ENCODE data around the gene GPC5.
"Not testable (repeated sequence)": the region's sequence is repeated elsewhere in the genome, so short reads cannot be mapped to it uniquely, and the experiment has no call there.

The GPC5 gene

GRCh38 chr13:92433963-92434362, 1035.5 kb downstream of the GPC5 start:
- DNase-seq (ENCODE audit: low spot score) (no peak), FAIRE-seq (no peak)

GRCh38 chr13:92436924-92437323, 1038.5 kb downstream of the GPC5 start:
- FAIRE-seq (no peak), DNase-seq (ENCODE audit: low spot score) (no peak)

- DNase-seq (ENCODE audit: low spot score) (no peak), FAIRE-seq (no peak)
Observed at GRCh38 chr13:92444244-92444643, 1045.8 kb downstream of the GPC5 start.

- DNase-seq (ENCODE audit: low spot score), result no peak
- no peak for FAIRE-seq
Observed at GRCh38 chr13:92451060-92451459, 1052.6 kb downstream of the GPC5 start.

GRCh38 chr13:92452840-92453239, 1054.4 kb downstream of the GPC5 start:
- FAIRE-seq (no peak), DNase-seq (ENCODE audit: low spot score) (no peak)

DNA sequence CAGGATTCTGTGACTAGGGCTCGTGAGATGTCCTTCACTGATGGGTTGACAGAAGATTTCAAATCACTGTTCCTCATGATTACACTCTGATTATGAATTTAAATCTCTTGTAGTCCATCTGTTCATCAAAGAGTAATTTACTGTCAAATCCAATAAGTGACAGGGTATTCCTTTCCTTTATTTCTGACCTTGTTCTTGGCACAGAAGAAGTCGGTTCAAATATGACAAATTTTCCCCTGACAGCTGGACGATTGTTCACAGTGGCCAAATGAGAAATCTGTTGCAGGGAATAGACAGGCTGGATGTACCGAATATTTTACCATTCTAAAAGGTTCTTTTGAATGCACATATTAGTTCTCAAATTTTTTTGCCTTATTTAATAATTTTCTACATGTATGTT, 1060.9 kb downstream of the GPC5 start:
- no peak for DNase-seq (ENCODE audit: low spot score)
- no peak for FAIRE-seq

- DNase-seq (ENCODE audit: low spot score) (no peak), FAIRE-seq (no peak)
Observed at GRCh38 chr13:92460479-92460878, 1062.1 kb downstream of the GPC5 start.

GRCh38 chr13:92461402-92461801, 1063.0 kb downstream of the GPC5 start:
- FAIRE-seq (no peak), DNase-seq (ENCODE audit: low spot score) (no peak)

GRCh38 chr13:92461831-92462230, 1063.4 kb downstream of the GPC5 start:
- FAIRE-seq, result no peak

GRCh38 chr13:92463134-92463533, 1064.7 kb downstream of the GPC5 start:
- FAIRE-seq (no peak), DNase-seq (ENCODE audit: low spot score) (no peak)

More at GRCh38 chr13:92461831-92462230, 1063.4 kb downstream of the GPC5 start:
- DNase-seq (ENCODE audit: low spot score), result no peak

DNA sequence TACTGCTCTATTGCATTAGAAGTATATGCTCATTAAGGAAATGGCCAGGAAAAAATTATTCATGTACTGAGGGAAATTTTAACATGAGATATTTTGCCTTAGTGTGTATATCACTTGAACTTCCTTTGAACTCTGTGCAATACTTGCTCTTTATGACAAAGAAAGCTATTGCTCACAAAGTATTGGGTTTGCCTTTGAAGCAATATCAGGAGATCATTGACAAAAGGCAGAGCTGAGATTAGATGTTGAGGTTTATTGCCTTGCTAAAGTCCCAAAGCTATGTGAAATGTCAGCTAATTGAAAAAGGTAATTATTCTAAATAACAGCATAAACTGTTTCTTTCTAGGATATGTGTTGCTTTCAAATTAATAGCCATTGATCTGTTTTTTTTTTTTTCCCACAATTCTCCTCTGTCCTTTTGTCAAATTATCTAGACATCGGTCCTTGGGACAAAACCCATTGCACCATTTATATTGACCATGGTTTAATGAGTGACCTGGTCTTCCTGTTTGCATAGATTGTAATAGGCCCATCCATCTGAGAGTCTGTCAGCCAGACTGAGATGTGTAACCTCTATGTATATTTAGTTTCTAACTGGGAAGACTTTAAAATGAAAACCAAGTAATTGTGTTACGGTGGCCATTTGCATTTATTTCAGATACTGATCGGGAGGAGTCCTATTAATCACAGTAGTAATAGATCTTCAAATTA, 1075.5 kb downstream of the GPC5 start:
- FAIRE-seq (no peak), DNase-seq (ENCODE audit: low spot score) (no peak)

DNA sequence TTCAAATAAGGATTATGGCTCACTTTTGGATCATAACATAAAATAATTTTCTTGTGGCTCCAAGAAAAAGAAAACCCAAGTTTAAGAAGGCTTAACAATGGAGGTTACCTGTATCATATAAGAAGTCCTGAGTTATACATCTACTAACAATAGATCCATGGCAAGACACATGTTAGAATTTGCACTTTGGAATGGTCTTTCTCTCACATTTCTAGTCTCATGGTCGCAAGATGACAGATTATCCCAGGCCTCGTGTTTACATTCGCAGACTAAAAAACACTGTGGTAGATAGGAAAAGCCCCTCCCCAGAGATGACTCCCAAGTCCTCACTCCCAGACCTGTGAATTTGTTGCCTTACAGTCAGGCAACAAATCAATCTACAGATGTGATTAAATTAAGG, 1082.0 kb downstream of the GPC5 start:
- DNase-seq (ENCODE audit: low spot score) (no peak), FAIRE-seq (no peak)

- not testable (repeated sequence) for FAIRE-seq; DNase-seq (ENCODE audit: low spot score)
Observed at GRCh38 chr13:92482790-92483189, 1084.4 kb downstream of the GPC5 start.

DNA sequence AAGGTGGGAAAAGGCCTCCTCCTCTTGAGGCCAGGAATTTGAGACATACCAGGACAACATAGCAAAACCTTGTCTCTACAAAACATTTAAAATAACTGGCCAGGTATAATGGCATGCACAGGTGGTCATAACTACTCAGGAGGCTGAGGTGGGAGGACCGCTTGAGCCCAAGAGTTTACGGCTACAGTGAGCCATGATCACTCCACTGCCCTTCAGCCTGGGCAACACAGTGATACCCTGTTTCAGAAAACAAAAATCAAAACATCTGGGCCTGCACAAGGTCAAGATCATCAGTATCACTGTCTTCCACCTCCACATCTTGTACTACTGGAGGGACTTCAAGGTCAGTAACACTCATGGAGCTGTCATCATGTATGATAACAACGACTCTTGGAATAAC, 1085.5 kb downstream of the GPC5 start:
- DNase-seq (ENCODE audit: low spot score) (no peak), FAIRE-seq (no peak)

GRCh38 chr13:92487238-92487637, 1088.8 kb downstream of the GPC5 start:
- DNase-seq (ENCODE audit: low spot score) (no peak), FAIRE-seq (no peak)

DNA sequence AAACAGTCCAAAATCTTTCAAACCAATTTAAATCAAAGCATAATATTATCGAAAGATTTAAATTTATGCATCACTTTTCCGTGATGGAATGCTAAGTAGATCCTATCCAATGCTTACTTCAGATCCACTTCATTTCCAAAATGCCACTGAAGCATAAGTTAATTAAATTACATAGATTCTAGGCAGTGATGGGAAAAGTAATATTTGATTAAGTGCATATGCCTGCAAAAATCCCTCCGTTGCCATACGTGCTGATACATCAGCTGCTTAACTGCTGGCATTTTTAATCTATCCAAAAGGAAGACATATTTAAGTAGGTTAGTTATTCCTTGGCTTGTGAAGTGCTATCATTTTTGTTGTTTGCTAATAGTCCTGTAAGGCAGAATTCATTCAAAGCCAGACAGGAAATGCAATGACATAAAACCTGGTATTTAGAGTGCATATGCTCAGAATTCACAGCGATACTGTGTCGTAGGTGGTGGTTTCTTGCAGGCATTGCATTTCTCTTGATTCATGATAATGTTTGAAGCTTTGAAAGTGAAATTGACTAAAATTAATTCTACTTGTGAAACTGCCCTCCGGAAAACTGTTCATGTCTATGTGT, 1089.9 kb downstream of the GPC5 start:
- no peak for DNase-seq (ENCODE audit: low spot score)
- no peak for FAIRE-seq

DNA sequence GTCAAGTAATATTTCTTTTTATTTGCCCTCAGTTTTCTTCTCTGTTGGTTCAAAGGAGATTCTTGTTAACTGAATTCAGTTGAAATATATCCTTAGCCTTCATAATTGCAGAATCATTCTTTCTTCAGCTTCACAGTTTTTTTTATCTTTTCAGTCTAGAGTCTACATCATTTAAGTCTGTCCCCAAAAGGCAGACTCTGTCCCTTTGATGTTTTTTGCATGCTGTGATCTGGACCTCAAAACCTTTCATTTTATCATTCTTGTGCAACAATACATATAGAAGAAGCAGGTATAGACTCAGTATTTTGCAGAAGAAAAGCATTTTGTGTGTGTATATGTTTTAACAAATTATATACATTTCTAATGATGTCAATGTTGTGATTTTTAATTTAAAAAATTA, 1093.4 kb downstream of the GPC5 start:
- DNase-seq (ENCODE audit: low spot score), result no peak
- no peak for FAIRE-seq

GRCh38 chr13:92494915-92495314, 1096.5 kb downstream of the GPC5 start:
- DNase-seq (ENCODE audit: low spot score) (no peak), FAIRE-seq (no peak)

DNA sequence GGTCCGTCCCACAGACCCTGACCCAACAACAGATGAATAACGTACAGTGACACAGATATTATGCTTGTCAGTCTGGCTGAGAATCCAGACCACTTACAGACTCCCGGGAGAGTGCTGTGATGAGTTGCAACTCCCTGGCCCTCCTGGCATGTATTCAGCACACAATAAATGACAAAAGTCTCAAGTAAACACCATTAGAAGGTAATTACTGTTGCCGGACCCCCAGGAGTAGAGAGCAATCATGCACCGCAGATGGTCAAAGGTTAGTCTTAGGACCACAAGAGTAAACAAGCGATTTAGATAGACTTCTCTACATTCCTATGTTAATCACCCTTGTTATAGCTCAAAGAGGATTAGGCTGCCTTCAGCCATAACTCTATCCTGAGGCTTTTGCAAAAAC, 1101.8 kb downstream of the GPC5 start:
- FAIRE-seq, result no peak
- no peak for DNase-seq (ENCODE audit: low spot score)

- DNase-seq (ENCODE audit: low spot score), result no peak
- FAIRE-seq, result no peak
Observed at GRCh38 chr13:92510416-92510815, 1112.0 kb downstream of the GPC5 start.

DNA sequence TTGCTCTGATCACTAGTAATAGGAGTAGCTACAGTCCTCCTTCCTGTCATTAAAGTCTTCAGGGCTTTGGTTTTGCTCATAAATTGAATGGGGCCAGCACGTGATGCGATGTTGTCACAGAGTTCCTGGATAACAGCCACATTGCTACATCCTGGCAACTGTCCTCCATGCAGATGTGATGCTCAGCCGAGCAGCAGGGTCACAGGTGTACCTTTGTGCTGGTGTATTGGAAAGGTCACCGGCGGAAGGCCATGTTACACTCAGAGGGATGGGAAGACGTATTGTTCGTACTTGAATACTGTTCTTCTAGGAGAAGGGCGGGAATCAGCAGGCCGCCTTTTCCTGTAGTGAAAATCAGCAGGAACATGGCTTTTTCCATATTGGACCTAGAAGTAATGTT, 1114.4 kb downstream of the GPC5 start:
- FAIRE-seq, result no peak
- DNase-seq (ENCODE audit: low spot score), result no peak

DNA sequence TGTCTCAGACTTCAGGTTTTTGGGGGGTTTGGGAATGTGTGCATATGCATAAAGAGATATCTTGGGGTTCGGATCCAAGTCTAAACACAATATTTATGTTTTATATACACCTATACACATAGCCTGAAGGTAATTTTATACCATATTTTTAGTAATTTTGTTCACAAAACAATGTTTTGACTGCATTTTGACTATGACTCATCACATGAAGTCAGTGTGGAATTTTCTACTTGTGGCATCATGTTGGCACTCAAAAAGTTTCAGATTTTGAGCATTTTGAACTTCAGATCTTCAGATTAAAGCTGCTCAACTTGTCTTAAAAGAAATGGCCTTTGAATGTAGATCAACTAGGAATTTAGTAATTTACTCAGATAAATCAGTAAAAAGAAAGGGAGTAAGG, 1115.3 kb downstream of the GPC5 start:
- FAIRE-seq, result no peak

DNA sequence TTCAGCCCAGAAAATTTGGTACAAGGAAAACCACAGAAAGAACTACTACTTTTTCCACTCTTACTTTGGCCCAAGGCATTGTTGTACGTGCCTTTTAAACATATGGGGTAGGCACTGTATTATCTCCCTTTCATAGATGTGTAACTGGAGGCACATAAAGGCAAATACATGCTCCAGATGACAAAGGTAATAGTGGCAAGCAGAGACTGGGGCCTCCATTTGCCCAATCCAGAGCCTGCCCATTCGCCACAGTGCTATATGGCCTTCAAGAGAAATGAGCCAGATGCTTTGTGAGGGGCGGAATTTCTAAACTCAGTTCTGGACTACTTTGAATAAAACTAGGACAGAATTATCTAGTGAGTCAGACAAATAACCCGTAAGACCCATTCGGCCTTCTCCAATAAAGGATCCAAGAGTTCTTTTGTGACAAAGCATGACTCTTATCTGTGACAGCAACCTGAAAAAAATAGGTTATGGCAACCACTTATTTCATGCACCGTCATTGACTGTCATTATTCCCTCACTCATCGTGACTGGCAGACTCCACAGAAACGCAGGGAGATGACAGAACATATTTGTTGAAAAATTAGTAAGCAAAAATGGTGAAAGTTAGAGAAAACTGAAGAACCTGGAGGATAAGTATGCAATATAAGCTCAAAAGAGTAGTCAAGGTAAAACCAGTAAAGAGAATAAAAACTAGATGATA, 1116.2 kb downstream of the GPC5 start:
- DNase-seq (ENCODE audit: low spot score) (no peak), FAIRE-seq (no peak)

More for the DNA sequence above, 1115.3 kb downstream of the GPC5 start:
- no peak for DNase-seq (ENCODE audit: low spot score)
